K562 (cell line): ENCODE measurements around the gene CACNA1A. TPM values are rescaled to one million over a fixed set of nuclear protein-coding genes. Genes with fewer than 3 reads are reported as not detected.

Source experiments
- EGR1 ChIP-seq: fragments of 450-650 bp; conservative IDR thresholded peaks from 2 replicates; pipeline ENCODE4 v1.6.1; 2017; ENCODE audit warnings: mild to moderate bottlenecking
- GTF2E2 ChIP-seq: fragments of 200-800 bp; sonication (Bioruptor generic); IDR thresholded peaks from 2 replicates; pipeline ENCODE4 v1.6.1; 2016; ENCODE audit warnings: missing genetic modification characterization, missing compliant biosample characterization
- MGA ChIP-seq: fragments of 450-650 bp; IDR thresholded peaks from 2 replicates; pipeline ENCODE4 v1.6.1; 2016; ENCODE audit warnings: mild to moderate bottlenecking, moderate library complexity
- MTA3 ChIP-seq: fragments of 450-650 bp; formaldehyde crosslinking; IDR thresholded peaks from 2 replicates; pipeline ENCODE4 v1.6.1; 2017; ENCODE audit warnings: mild to moderate bottlenecking, borderline replicate concordance
- NBN ChIP-seq: fragments of 450-650 bp; IDR thresholded peaks from 2 replicates; pipeline ENCODE4 v1.6.1; 2016; ENCODE audit warnings: low read depth, mild to moderate bottlenecking
- SAFB2 ChIP-seq: fragments of 200-400 bp; formaldehyde crosslinking; IDR thresholded peaks from 2 replicates; pipeline ENCODE4 v1.6.1; 2018; ENCODE audit warnings: borderline replicate concordance, low read length, low read depth, moderate library complexity; ENCODE audit not compliant: severe bottlenecking
- USF2 ChIP-seq: sonication (generic); formaldehyde crosslinking; IDR thresholded peaks from 2 replicates; pipeline ENCODE4 v1.5.0; 2020; ENCODE audit warnings: missing genetic modification reagents
- ZNF561 ChIP-seq: fragments of 450-650 bp; formaldehyde crosslinking; conservative IDR thresholded peaks from 2 replicates; pipeline ENCODE4 v1.4.0; 2020; ENCODE audit warnings: mild to moderate bottlenecking, moderate library complexity
- polyA plus RNA-seq, 8 experiments: library from polyadenylated mRNA; depleted of rRNA in 4 of 8; stranded (reverse) in 5 of 8; unstranded in 3 of 8; fragments of >200 nt; fragmentation: Nextera tagmentation in 2 of 8; fragmentation: Illumina TruSeq in 1 of 8; extraction: Ambion mirVana in 2 of 8; extraction: Trizol in 1 of 8; gene quantifications; 2 replicates each; pipeline versions ENCODE4 v1.2.1 to v1.2.3, GENCODE V29; 2011 to 2014; ENCODE audit warnings: inconsistent platforms in 1 of 8, missing spikeins in 1 of 8
- total RNA-seq, 7 experiments: library from RNA; depleted of rRNA in 6 of 7; stranded (reverse); fragments of >200 nt in 6 of 7; fragmentation: Illumina TruSeq in 2 of 7; extraction: Trizol in 2 of 7; gene quantifications; 2 replicates each; pipeline versions ENCODE4 v1.2.1 to v1.2.3, GENCODE V29; 2011 to 2021; ENCODE audit warnings: low replicate concordance in 1 of 7
- TF ChIP-seq, protein P1 (sequence below): fragments of 450-650 bp; IDR thresholded peaks from 2 replicates; pipeline ENCODE4 v1.6.1; 2017; ENCODE audit warnings: antibody characterized with exemption, mild to moderate bottlenecking

CACNA1A gene
- total and polyA plus RNA-seq, 9 of the 15 experiments (the other 6 are each of a cell fraction or from before 2014, with no cell fraction given) = 0.03 to 0.20 (median 0.09) TPM; not detected in 1

DNA sequence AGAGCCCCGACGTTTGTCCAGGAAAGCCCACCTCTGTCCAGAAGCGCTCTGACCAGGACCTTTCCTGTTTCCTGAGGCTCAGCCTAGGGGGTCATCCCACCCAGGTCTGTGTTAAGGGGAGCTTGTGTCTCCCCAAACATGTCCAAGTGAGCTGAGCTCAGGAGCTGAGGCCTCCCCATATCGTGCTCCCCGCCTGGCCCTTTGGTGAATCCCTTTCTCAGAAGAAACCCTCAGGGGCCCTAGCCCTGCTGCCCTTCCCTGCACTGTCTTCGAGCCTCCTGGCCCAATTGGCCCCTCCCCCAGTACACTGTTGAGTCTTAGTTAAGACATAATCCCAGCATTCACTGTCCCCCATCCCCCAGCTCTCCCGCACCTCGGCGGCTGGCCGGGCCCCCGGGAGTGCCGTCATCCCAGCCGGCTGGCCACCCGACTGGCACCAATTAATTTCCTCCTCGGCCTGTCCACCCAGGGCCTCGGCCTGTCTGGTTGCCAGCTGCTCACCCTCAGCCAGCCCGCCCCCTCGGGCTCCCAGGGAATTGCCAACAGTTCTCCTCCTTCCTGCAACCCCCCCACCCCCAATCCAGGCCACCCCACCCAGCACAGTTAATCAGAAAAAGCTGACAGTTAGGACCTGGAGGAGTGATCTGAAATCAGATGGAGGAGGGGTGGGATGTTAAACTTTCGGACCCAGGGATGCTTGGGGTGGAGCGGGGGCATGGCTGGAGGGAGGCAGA, 342.5 kb downstream of the CACNA1A start (continued):
- TF ChIP-seq SAFB2 (no peak), USF2 (CRISPR knock-in tag) (no peak), GTF2E2 (tag) (peak; percentile 53), MTA3 (no peak; the same call in 1 of the 2 replicates), MGA (peak; percentile 22), NBN (0 out of 2 replicates have a peak, but pooled peaks have one; percentile 48), ZNF561 (CRISPR knock-in tag) (no peak), EGR1 (peak; percentile 23)
- TF ChIP-seq, protein P1, sequence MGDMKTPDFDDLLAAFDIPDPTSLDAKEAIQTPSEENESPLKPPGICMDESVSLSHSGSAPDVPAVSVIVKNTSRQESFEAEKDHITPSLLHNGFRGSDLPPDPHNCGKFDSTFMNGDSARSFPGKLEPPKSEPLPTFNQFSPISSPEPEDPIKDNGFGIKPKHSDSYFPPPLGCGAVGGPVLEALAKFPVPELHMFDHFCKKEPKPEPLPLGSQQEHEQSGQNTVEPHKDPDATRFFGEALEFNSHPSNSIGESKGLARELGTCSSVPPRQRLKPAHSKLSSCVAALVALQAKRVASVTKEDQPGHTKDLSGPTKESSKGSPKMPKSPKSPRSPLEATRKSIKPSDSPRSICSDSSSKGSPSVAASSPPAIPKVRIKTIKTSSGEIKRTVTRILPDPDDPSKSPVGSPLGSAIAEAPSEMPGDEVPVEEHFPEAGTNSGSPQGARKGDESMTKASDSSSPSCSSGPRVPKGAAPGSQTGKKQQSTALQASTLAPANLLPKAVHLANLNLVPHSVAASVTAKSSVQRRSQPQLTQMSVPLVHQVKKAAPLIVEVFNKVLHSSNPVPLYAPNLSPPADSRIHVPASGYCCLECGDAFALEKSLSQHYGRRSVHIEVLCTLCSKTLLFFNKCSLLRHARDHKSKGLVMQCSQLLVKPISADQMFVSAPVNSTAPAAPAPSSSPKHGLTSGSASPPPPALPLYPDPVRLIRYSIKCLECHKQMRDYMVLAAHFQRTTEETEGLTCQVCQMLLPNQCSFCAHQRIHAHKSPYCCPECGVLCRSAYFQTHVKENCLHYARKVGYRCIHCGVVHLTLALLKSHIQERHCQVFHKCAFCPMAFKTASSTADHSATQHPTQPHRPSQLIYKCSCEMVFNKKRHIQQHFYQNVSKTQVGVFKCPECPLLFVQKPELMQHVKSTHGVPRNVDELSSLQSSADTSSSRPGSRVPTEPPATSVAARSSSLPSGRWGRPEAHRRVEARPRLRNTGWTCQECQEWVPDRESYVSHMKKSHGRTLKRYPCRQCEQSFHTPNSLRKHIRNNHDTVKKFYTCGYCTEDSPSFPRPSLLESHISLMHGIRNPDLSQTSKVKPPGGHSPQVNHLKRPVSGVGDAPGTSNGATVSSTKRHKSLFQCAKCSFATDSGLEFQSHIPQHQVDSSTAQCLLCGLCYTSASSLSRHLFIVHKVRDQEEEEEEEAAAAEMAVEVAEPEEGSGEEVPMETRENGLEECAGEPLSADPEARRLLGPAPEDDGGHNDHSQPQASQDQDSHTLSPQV = peak; percentile 13; the same call in 1 of the 2 replicates
